Neural progenitor cell (in vitro differentiated cells): ENCODE measurements around the gene ANGPTL2. TPM values are rescaled to one million over a fixed set of nuclear protein-coding genes. Genes with fewer than 3 reads are reported as not detected.
A peak's percentile ranks its signal among the peaks of the same experiment; 100 is the strongest.

Experiments
- DNase-seq: peaks from one replicate; pipeline ENCODE4 v3.0.0-alpha.2; 2016; ENCODE audit warnings: low spot score
- H2AFZ ChIP-seq: fragments of 200-600 bp; sonication (generic); replicated peaks from 2 replicates; pipeline ENCODE4 v1.6.1; 2016; ENCODE audit warnings: antibody characterized with exemption
- H3F3A ChIP-seq: fragments of 200-600 bp; sonication (generic); 2 replicates; pipeline ENCODE4 v1.6.1; 2016; ENCODE audit warnings: antibody characterized with exemption, low read depth
- H3K27ac ChIP-seq: fragments of 200-600 bp; sonication (generic); 2 replicates; pipeline ENCODE4 v1.5.1; 2016; ENCODE audit warnings: mild to moderate bottlenecking
- H3K27me3 ChIP-seq: fragments of 200-600 bp; sonication (generic); 2 replicates; pipeline ENCODE4 v1.6.1; 2016; ENCODE audit warnings: mild to moderate bottlenecking, moderate library complexity
- H3K36me3 ChIP-seq: fragments of 200-600 bp; sonication (generic); 2 replicates; pipeline ENCODE4 v1.5.1; 2016
- H3K4me1 ChIP-seq: fragments of 200-600 bp; sonication (generic); 2 replicates; pipeline ENCODE4 v1.6.1; 2016; ENCODE audit warnings: mixed run types
- H3K4me2 ChIP-seq: fragments of 200-600 bp; sonication (generic); 2 replicates; pipeline ENCODE4 v1.6.1; 2016
- H3K4me3 ChIP-seq: fragments of 200-600 bp; sonication (generic); 2 replicates; pipeline ENCODE4 v1.5.1; 2016
- H3K79me2 ChIP-seq: fragments of 200-600 bp; sonication (generic); 2 replicates; pipeline ENCODE4 v1.6.1; 2016; ENCODE audit warnings: low read depth
- H3K9ac ChIP-seq: fragments of 200-600 bp; sonication (generic); 2 replicates; pipeline ENCODE4 v1.6.1; 2016
- H3K9me3 ChIP-seq: fragments of 200-600 bp; sonication (generic); 2 replicates; pipeline ENCODE4 v1.5.1; 2016; ENCODE audit warnings: low read depth
- H4K20me1 ChIP-seq: fragments of 200-600 bp; sonication (generic); 2 replicates; pipeline ENCODE4 v1.6.1; 2016; ENCODE audit warnings: low read depth
- H3K27ac Mint-ChIP-seq: 3 replicates; pipeline ENCODE4 v1.8.0; 2021; ENCODE audit warnings: mixed read lengths
- H3K27me3 Mint-ChIP-seq: 2 replicates; pipeline ENCODE4 v1.8.0; 2022; ENCODE audit warnings: low read depth, mild to moderate bottlenecking, inconsistent platforms, moderate library complexity, mixed read lengths; ENCODE audit not compliant: insufficient read depth
- H3K36me3 Mint-ChIP-seq: 3 replicates; pipeline ENCODE4 v1.8.0; 2021; ENCODE audit warnings: mixed read lengths
- H3K4me1 Mint-ChIP-seq: 3 replicates; pipeline ENCODE4 v1.8.0; 2021; ENCODE audit warnings: mixed read lengths
- H3K4me3 Mint-ChIP-seq: 3 replicates; pipeline ENCODE4 v1.8.0; 2021; ENCODE audit warnings: mild to moderate bottlenecking, moderate library complexity, mixed read lengths
- H3K9me3 Mint-ChIP-seq: 3 replicates; pipeline ENCODE4 v1.8.0; 2020; ENCODE audit warnings: mixed read lengths
- EZH2 ChIP-seq: fragments of 200-600 bp; sonication (generic); IDR thresholded peaks from 2 replicates; pipeline ENCODE4 v1.6.1; 2017; ENCODE audit warnings: antibody characterized with exemption, mild to moderate bottlenecking, moderate library complexity
- EZH2phosphoT487 ChIP-seq: fragments of 200-600 bp; sonication (generic); IDR thresholded peaks from 2 replicates; pipeline ENCODE4 v1.6.1; 2017; ENCODE audit warnings: antibody characterized with exemption
- total RNA-seq: library from RNA; depleted of rRNA; stranded (reverse); fragments of >200 nt; gene quantifications from 2 replicates; pipeline ENCODE4 v1.2.3, GENCODE V29; 2015; ENCODE audit warnings: low replicate concordance
- TF ChIP-seq, protein P1 (sequence below): fragments of 200-600 bp; sonication (generic); IDR thresholded peaks from 2 replicates; pipeline ENCODE4 v1.5.1; 2017; ENCODE audit warnings: antibody characterized with exemption, mild to moderate bottlenecking

The ANGPTL2 gene
- total RNA-seq, 1 donor from 2014 or later: 7.6 TPM

DNA sequence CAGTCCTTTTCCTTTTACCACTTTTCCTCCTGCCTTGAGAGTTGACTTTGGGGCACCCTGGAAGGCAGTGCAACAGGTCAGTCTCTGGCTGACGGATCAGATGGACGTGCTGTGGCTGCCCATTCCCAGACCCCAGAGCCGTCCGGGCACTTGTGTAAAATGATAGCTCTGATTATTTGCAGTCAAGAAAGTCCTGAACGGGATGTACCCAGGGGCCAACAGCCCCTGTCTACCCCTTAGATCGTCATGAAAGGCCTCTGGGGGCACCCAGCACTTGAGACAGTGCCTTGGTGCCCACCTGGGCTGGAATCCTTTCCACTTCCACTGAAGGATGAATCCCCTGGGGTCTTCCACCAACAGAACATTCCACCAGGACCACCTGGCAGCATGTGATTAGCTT is 17.7 kb upstream of the ANGPTL2 start:
- Mint-ChIP-seq H3K9me3 (no peaks in the 10 kb centered on the region), H3K27me3 (peaks cover 4% of the 10 kb centered on the region), H3K36me3 (no peaks in the 10 kb centered on the region), H3K4me1 (peaks cover 5% of the 10 kb centered on the region), H3K27ac (no peak overlapping the region), H3K4me3 (peak overlapping the region; percentile 15)
- TF ChIP-seq, protein P1, sequence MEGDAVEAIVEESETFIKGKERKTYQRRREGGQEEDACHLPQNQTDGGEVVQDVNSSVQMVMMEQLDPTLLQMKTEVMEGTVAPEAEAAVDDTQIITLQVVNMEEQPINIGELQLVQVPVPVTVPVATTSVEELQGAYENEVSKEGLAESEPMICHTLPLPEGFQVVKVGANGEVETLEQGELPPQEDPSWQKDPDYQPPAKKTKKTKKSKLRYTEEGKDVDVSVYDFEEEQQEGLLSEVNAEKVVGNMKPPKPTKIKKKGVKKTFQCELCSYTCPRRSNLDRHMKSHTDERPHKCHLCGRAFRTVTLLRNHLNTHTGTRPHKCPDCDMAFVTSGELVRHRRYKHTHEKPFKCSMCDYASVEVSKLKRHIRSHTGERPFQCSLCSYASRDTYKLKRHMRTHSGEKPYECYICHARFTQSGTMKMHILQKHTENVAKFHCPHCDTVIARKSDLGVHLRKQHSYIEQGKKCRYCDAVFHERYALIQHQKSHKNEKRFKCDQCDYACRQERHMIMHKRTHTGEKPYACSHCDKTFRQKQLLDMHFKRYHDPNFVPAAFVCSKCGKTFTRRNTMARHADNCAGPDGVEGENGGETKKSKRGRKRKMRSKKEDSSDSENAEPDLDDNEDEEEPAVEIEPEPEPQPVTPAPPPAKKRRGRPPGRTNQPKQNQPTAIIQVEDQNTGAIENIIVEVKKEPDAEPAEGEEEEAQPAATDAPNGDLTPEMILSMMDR: no peak
- TF ChIP-seq EZH2phosphoT487 (no peak), EZH2 (no peak)
- Histone ChIP-seq H3K27me3 (no peaks in the 10 kb centered on the region), H3F3A (no peaks in the 10 kb centered on the region), H3K27ac (no peak overlapping the region), H3K79me2 (no peaks in the 10 kb centered on the region), H3K9me3 (no peaks in the 10 kb centered on the region), H3K9ac (no peak overlapping the region), H3K36me3 (no peaks in the 10 kb centered on the region), H4K20me1 (no peaks in the 10 kb centered on the region), H3K4me3 (no peak overlapping the region), H3K4me2 (no peak overlapping the region), H2AFZ (no peak overlapping the region), H3K4me1 (peaks cover 15% of the 10 kb centered on the region)
- DNase-seq: no peak

- Histone ChIP-seq H3K27ac (no peak overlapping the region), H3K27me3 (no peaks in the 10 kb centered on the region), H3K36me3 (no peaks in the 10 kb centered on the region), H3K4me2 (no peak overlapping the region), H3K9me3 (no peaks in the 10 kb centered on the region), H3K4me1 (peaks cover 15% of the 10 kb centered on the region), H2AFZ (no peak overlapping the region), H3K4me3 (no peak overlapping the region), H3K9ac (no peak overlapping the region), H4K20me1 (no peaks in the 10 kb centered on the region), H3F3A (no peaks in the 10 kb centered on the region), H3K79me2 (no peaks in the 10 kb centered on the region)
- Mint-ChIP-seq H3K9me3 (no peaks in the 10 kb centered on the region), H3K36me3 (no peaks in the 10 kb centered on the region), H3K27ac (no peak overlapping the region), H3K4me3 (no peak overlapping the region), H3K4me1 (peaks cover 5% of the 10 kb centered on the region), H3K27me3 (peaks cover 4% of the 10 kb centered on the region)
- TF ChIP-seq, protein P1: no peak
- TF ChIP-seq EZH2phosphoT487 (no peak), EZH2 (no peak)
- DNase-seq: no peak
Observed at GRCh38 chr9:127139775-127140174, 17.3 kb upstream of the ANGPTL2 start.

GRCh38 chr9:127139071-127139731 is 16.8 kb upstream of the ANGPTL2 start:
- Histone ChIP-seq H3K27ac (no peak overlapping the region), H3K4me2 (no peak overlapping the region), H3F3A (no peaks in the 10 kb centered on the region), H3K9ac (no peak overlapping the region), H3K4me3 (no peak overlapping the region), H3K9me3 (no peaks in the 10 kb centered on the region), H3K36me3 (no peaks in the 10 kb centered on the region), H4K20me1 (no peaks in the 10 kb centered on the region), H2AFZ (no peak overlapping the region), H3K79me2 (no peaks in the 10 kb centered on the region), H3K27me3 (no peaks in the 10 kb centered on the region), H3K4me1 (peaks cover 15% of the 10 kb centered on the region)
- no peaks in the 10 kb centered on the region for H3K36me3 Mint-ChIP-seq
- no peak for DNase-seq
- H3K9me3 Mint-ChIP-seq: no peaks in the 10 kb centered on the region
- H3K4me3 Mint-ChIP-seq: no peak overlapping the region
- peaks cover 4% of the 10 kb centered on the region for H3K27me3 Mint-ChIP-seq
- no peak overlapping the region for H3K27ac Mint-ChIP-seq
- TF ChIP-seq EZH2: no peak
- TF ChIP-seq EZH2phosphoT487: no peak
- TF ChIP-seq, protein P1: no peak
- H3K4me1 Mint-ChIP-seq: peaks cover 8% of the 10 kb centered on the region
